Endothelial cell of umbilical vein (primary cell): ENCODE measurements around the gene TGM6.

Source experiments
- CTCF ChIP-seq, 2 donors: IDR thresholded peaks; 1 replicate in 1 of 2; 2 replicates in 1 of 2; pipeline ENCODE4 v1.5.1; 2011; ENCODE audit warnings: low read length in 2 of 2, mild to moderate bottlenecking in 2 of 2, moderate library complexity in 2 of 2, control low read depth in 1 of 2, inconsistent platforms in 1 of 2, low read depth in 1 of 2; ENCODE audit not compliant: insufficient read depth in 1 of 2; ENCODE audit errors: extremely low read depth in 1 of 2
- FOS ChIP-seq: IDR thresholded peaks from 2 replicates; pipeline ENCODE4 v1.6.1; 2011; ENCODE audit warnings: mild to moderate bottlenecking, low read length, moderate library complexity, borderline replicate concordance; ENCODE audit not compliant: insufficient read depth

GRCh38 chr20:2346188-2346587 is 34.5 kb upstream of the TGM6 start:
- no peak for TF ChIP-seq CTCF (IDR thresholded peaks at IDR 0.05; ENCODE audit: extremely low read depth in 1 of 2, insufficient read depth in 1 of 2, low read depth in 1 of 2, low read length in 2 of 2)
- TF ChIP-seq FOS = no peak
